ENCODE results near the gene ZNF275.

GRCh38 chrX:153305972-153306371, 28.0 kb upstream of the ZNF275 start:
- TF ChIP-seq, protein P1, sequence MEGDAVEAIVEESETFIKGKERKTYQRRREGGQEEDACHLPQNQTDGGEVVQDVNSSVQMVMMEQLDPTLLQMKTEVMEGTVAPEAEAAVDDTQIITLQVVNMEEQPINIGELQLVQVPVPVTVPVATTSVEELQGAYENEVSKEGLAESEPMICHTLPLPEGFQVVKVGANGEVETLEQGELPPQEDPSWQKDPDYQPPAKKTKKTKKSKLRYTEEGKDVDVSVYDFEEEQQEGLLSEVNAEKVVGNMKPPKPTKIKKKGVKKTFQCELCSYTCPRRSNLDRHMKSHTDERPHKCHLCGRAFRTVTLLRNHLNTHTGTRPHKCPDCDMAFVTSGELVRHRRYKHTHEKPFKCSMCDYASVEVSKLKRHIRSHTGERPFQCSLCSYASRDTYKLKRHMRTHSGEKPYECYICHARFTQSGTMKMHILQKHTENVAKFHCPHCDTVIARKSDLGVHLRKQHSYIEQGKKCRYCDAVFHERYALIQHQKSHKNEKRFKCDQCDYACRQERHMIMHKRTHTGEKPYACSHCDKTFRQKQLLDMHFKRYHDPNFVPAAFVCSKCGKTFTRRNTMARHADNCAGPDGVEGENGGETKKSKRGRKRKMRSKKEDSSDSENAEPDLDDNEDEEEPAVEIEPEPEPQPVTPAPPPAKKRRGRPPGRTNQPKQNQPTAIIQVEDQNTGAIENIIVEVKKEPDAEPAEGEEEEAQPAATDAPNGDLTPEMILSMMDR (IDR thresholded peaks at IDR 0.05) = no peak
- no peak for TF ChIP-seq EZH2 (IDR thresholded peaks at IDR 0.05; ENCODE audit: borderline replicate concordance, insufficient read depth, low read depth, low read length, poor library complexity, severe bottlenecking)
